ENCODE measurements around the gene KRT9. TPM values are rescaled to one million over a fixed set of nuclear protein-coding genes. Genes with fewer than 3 reads are reported as not detected.

Gene KRT9
- total RNA-seq, 4 donors from 2014 or later: 0.19 to 0.61 TPM; not detected in 2

DNA sequence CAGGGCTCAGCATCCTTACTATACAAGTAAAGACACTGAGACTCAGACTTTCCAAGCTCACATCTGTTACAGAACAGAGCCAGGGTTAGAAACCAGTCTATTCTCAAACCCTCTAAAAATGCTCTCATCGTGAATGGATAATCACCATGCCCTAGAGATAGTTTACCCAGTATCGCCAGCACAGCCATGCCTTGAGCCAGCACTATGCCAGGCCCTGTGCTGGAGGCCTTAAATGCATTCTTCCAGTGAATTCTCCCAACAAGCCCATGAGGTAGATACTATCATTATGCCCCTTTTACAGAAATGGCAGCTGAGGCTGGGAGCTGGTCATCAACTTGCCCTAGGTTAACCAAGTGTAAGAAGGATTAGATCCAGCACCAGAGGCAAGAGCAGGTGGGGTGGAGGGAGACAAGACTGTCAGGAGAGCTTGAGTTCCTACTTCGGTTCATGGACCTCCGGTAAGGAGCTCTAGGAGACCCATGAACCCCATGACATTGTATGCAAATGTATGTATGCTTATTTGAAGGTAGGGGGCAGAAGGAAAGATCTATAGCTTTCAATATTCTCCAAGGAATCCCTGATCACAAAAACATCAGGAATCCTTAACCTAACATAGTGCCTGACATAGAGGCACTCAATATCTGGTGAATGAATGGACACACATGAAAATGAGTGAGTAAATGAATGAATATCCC is 9.7 kb upstream of the KRT9 start:
- H3K27ac ChIP-seq: peak overlapping the region; percentile 0 to 81 (median 66)
- WGBS, 2 donors: 33 to 37% methylated on average over 3 to 4 of the region's 4 CpGs
- peaks cover 0 to 51% (median 0%) of the 10 kb centered on the region in 4 donors for H3K27me3 ChIP-seq

GRCh38 chr17:41580687-41581365 is 9.0 kb upstream of the KRT9 start:
- DNase-seq: no peak
- 15 to 21% methylated on average over 1 of the region's 1 CpG for WGBS, 2 donors
- peaks cover 0 to 55% (median 0%) of the 10 kb centered on the region in 4 donors for H3K27me3 ChIP-seq
- no peaks in the 10 kb centered on the region for H3K36me3 ChIP-seq
- peak overlapping the region; percentile 45 to 81 (median 66) for H3K27ac ChIP-seq
- no peak for TF ChIP-seq POLR2A (IDR thresholded peaks at IDR 0.05)
- TF ChIP-seq CTCF (IDR thresholded peaks at IDR 0.05): no peak
- no peak overlapping the region for H3K4me3 ChIP-seq
- peaks cover 0 to 79% (median 19%) of the 10 kb centered on the region in 3 donors for H3K4me1 ChIP-seq
- intact Hi-C loops (cut with DNase I): loop anchor here (5.0 kb wide), 1 partner anchor 66 kb away; no protein-coding TSS in a partner anchor
- no peaks in the 10 kb centered on the region for H3K9me3 ChIP-seq

More for the DNA sequence above, 9.7 kb upstream of the KRT9 start:
- Histone ChIP-seq H3K36me3 (no peaks in the 10 kb centered on the region), H3K4me1 (peaks cover 0 to 73% (median 17%) of the 10 kb centered on the region in 3 donors), H3K4me3 (no peak overlapping the region), H3K9me3 (no peaks in the 10 kb centered on the region)
- intact Hi-C loops (cut with DNase I): loop anchor here (5.0 kb wide), 1 partner anchor 66 kb away; no protein-coding TSS in a partner anchor
- DNase-seq: no peak
- TF ChIP-seq POLR2A (IDR thresholded peaks at IDR 0.05) (no peak), CTCF (IDR thresholded peaks at IDR 0.05) (no peak)

DNA sequence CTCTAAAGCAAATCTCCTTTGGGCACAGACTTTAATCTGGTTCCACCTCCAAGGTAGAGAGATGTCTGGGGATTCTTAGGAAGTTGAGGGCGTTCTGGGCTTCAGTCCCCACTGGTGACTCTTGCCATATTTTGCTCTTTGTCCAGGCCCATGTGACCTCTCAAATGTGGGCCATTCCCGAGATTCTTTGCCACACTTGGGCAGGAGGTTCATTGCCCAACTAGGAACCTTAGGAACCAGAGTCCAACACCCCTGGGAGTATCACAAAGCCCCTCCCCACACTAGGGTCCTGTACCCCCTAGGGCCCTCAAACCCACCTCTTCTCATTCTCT is 8.4 kb upstream of the KRT9 start:
- no peak for TF ChIP-seq POLR2A (IDR thresholded peaks at IDR 0.05)
- Histone ChIP-seq H3K4me1 (peaks cover 0 to 73% (median 19%) of the 10 kb centered on the region in 3 donors), H3K36me3 (no peaks in the 10 kb centered on the region), H3K9me3 (no peaks in the 10 kb centered on the region), H3K27me3 (peaks cover 0 to 55% (median 0%) of the 10 kb centered on the region in 4 donors), H3K4me3 (no peak overlapping the region), H3K27ac (peak overlapping the region; percentile 45 to 81 (median 66))
- WGBS, 2 donors: 40% methylated on average over 2 of the region's 2 CpGs; no CpG with 5 or more reads in 1 of the 2 donors
- intact Hi-C loops (cut with DNase I): loop anchor here (5.0 kb wide), 1 partner anchor 67 kb away; no protein-coding TSS in a partner anchor
- no peak for DNase-seq

DNA sequence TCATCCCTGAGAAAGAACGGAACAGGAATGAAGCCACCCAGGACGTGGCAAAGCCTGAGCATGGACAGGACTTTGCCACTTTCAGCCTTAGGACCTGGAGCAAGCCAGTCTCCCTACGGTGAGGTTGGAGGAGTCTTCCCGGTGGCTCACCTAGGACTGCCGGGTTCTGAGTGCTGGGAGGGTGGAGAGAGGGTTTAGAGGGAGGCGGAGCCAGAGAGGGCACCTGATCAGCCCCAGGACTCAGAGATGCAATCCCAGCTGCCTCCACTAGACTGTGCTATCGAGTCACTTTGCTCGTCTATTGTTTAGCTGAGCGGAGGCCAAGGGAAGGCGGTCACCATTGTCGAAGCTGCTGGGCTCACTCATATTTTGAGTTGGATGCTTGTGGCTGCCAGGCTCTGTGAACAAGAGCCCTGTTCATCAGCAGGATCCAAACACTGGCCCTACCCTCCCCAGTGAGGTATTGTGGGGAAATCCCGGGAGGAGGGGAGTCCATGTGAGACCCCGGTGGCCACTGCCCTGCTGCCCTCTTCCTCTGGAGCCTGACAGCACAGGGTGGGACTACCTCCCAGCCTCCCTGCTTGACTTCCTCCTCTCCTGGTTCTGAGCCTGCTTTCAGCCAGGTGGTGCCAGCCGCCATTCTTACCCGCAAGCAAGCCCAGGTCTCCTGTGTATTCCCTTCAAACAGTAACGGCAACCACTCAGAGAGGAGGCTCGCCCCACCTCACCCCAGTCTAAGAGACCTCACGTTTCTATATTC is 7.8 kb upstream of the KRT9 start:
- no peaks in the 10 kb centered on the region for H3K9me3 ChIP-seq
- WGBS, 2 donors: 10 to 35% methylated on average over 8 to 10 of the region's 18 CpGs
- H3K27ac ChIP-seq: peak overlapping the region; percentile 50 to 81 (median 66)
- H3K36me3 ChIP-seq: no peaks in the 10 kb centered on the region
- H3K4me1 ChIP-seq: peaks cover 0 to 67% (median 19%) of the 10 kb centered on the region in 3 donors
- peak; percentile 50 to 98 (median 90) for TF ChIP-seq CTCF (IDR thresholded peaks at IDR 0.05)
- peak in 3 of 4 donors; percentile 12 to 67 (median 63) for TF ChIP-seq POLR2A (IDR thresholded peaks at IDR 0.05)
- intact Hi-C loops (cut with DNase I): loop anchor here (5.0 kb wide), 1 partner anchor 68 kb away; no protein-coding TSS in a partner anchor
- H3K27me3 ChIP-seq: peaks cover 0 to 55% (median 0%) of the 10 kb centered on the region in 4 donors
- H3K4me3 ChIP-seq: peak overlapping the region in 1 of 4 donors; percentile 6
- no peak for DNase-seq

DNA sequence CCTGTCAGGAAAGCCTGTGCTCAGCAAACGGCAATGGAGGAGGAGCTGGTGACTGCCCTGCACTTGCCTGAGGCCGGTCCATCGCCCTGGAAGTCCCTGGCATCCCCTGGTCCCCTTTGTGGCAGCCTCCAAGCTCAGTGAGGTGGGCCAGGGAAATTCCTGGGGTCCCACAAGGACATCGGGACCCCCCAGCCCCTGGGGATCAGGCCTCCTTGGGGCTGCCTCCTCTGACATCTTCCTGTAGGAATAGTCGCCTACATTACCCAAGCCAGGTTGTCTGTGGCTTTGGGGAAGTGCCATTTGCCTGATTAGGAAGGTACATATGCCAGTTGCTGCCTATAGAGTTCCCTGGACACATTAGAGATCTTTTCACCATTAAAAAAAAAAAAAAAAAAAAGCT is 7.1 kb upstream of the KRT9 start:
- peak overlapping the region in 3 of 4 donors; percentile 50 to 70 (median 53) for H3K27ac ChIP-seq

More for the DNA sequence above, 7.1 kb upstream of the KRT9 start:
- WGBS, 2 donors: 50 to 67% methylated on average over 1 to 3 of the region's 5 CpGs
- Histone ChIP-seq H3K27me3 (peaks cover 0 to 61% (median 0%) of the 10 kb centered on the region in 4 donors), H3K9me3 (no peaks in the 10 kb centered on the region), H3K4me1 (peaks cover 0 to 60% (median 19%) of the 10 kb centered on the region in 3 donors), H3K36me3 (no peaks in the 10 kb centered on the region), H3K4me3 (no peak overlapping the region)
- no peak for TF ChIP-seq CTCF (IDR thresholded peaks at IDR 0.05)
- no peak for TF ChIP-seq POLR2A (IDR thresholded peaks at IDR 0.05)
- intact Hi-C loops (cut with DNase I): no loop called here
- no peak for DNase-seq

All from esophagus squamous epithelium (tissue), 5 donors.